Measurements from ENCODE around the gene RASGEF1C. TPM values are rescaled to one million over a fixed set of nuclear protein-coding genes. Genes with fewer than 3 reads are reported as not detected.

RASGEF1C gene
- total and polyA plus RNA-seq, 8 donors = 0.09 to 0.38 TPM; not detected in 6

DNA sequence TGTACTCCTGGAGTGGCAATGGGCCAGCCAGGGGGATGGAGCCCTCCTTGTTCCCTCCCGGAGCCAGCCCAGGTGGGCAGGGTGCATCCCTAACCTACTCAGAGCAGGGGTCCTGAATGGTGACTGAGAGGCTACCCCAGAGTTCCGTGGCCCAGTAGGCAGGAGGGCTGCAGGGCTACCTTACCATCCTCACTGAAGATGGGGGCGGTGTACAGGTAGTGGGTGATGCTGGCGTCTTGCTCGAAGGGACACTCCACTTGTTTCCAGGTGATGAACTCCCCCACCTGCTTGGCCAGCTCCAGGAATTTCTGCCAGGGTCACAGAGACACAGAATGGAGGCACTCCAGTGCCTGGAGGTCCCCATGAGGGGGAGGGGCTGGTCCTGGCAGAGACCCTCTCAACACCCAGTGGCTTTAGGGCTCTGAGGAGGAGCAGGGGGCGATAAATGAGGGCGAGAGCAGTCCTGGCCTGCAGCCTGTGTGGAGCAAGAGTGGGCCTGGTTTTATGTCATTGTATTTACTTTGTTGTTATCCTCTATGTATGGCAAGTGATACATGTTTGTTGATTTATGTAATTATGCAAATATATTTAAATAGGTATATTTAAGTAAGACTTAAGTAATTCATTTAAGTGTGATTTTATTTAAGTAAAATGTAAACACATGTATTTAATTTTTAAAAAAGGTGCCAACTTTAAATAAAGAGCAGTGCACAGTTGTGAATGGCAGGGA, 97.6 kb downstream of the RASGEF1C start:
- intact Hi-C loops (cut with DNase I) = no loop called here
- no peaks in the 10 kb centered on the region for H3K27me3 ChIP-seq
- FAIRE-seq (no peak), ATAC-seq (no peak), DNase-seq (no peak)
- H3K4me1 ChIP-seq = no peaks in the 10 kb centered on the region
- no peak overlapping the region for H3K4me3 ChIP-seq
- TF ChIP-seq, protein P1, sequence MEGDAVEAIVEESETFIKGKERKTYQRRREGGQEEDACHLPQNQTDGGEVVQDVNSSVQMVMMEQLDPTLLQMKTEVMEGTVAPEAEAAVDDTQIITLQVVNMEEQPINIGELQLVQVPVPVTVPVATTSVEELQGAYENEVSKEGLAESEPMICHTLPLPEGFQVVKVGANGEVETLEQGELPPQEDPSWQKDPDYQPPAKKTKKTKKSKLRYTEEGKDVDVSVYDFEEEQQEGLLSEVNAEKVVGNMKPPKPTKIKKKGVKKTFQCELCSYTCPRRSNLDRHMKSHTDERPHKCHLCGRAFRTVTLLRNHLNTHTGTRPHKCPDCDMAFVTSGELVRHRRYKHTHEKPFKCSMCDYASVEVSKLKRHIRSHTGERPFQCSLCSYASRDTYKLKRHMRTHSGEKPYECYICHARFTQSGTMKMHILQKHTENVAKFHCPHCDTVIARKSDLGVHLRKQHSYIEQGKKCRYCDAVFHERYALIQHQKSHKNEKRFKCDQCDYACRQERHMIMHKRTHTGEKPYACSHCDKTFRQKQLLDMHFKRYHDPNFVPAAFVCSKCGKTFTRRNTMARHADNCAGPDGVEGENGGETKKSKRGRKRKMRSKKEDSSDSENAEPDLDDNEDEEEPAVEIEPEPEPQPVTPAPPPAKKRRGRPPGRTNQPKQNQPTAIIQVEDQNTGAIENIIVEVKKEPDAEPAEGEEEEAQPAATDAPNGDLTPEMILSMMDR (IDR thresholded peaks at IDR 0.05) = no peak
- H3K9me3 ChIP-seq = no peaks in the 10 kb centered on the region
- 88 to 89% methylated on average over 7 of the region's 7 CpGs for WGBS, 2 donors
- H3K36me3 ChIP-seq = no peaks in the 10 kb centered on the region
- no peak overlapping the region for H3K27ac ChIP-seq

DNA sequence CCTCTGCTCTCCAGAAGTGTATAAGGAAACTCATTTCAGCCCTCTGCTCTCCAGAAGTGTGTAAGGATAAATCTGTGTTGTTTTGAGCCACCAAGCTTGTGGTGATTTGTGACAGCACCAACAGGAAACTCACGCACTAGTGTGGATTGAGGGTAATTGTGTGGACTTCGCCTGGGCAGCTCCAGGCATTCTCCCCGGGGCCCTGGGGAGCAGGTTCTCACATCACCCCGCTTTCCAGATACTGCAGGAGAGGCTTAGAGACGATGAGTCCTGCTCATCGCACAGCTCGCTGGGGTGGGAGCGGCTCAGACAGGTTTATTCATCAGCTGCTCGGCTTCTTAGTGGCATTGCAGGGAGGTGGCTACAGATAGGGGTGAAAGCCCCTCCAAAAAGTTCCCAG, 99.1 kb downstream of the RASGEF1C start:
- H3K27ac ChIP-seq = no peak overlapping the region
- TF ChIP-seq, protein P1 (IDR thresholded peaks at IDR 0.05) = no peak
- H3K4me1 ChIP-seq = no peaks in the 10 kb centered on the region
- H3K9me3 ChIP-seq = no peaks in the 10 kb centered on the region
- FAIRE-seq (no peak), DNase-seq (no peak), ATAC-seq (no peak)
- no peaks in the 10 kb centered on the region for H3K27me3 ChIP-seq
- no peaks in the 10 kb centered on the region for H3K36me3 ChIP-seq
- H3K4me3 ChIP-seq = no peak overlapping the region
- intact Hi-C loops (cut with DNase I) = no loop called here
- WGBS, 2 donors = 77 to 83% methylated on average over 9 of the region's 9 CpGs

DNA sequence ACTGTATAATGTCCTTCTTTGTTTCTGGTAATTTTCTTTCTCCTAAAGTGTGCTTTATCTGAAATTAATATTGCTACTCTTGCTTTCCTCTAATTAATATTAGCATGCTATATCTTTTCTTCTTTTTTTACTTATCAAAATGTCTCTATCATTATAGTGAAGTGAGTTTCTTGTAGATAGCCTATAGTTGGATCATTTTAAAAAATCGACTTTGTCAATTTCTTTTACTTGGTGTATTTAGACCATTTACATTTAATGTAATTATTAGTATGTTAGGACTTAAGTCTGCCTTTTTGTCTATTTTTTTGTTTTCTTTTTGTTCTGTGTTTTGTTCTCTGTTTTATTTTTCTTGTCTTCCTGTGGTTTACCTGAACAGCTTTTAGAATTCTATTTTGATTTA, 102.0 kb downstream of the RASGEF1C start:
- Histone ChIP-seq H3K4me3 (no peak overlapping the region), H3K36me3 (no peaks in the 10 kb centered on the region), H3K4me1 (no peaks in the 10 kb centered on the region), H3K27me3 (no peaks in the 10 kb centered on the region), H3K27ac (no peak overlapping the region), H3K9me3 (no peaks in the 10 kb centered on the region)
- ATAC-seq = no peak
- intact Hi-C loops (cut with DNase I) = no loop called here
- no peak for FAIRE-seq
- TF ChIP-seq, protein P1 (IDR thresholded peaks at IDR 0.05) = no peak
- no peak for DNase-seq
- 93 to 96% methylated on average over 1 of the region's 1 CpG for WGBS, 2 donors

DNA sequence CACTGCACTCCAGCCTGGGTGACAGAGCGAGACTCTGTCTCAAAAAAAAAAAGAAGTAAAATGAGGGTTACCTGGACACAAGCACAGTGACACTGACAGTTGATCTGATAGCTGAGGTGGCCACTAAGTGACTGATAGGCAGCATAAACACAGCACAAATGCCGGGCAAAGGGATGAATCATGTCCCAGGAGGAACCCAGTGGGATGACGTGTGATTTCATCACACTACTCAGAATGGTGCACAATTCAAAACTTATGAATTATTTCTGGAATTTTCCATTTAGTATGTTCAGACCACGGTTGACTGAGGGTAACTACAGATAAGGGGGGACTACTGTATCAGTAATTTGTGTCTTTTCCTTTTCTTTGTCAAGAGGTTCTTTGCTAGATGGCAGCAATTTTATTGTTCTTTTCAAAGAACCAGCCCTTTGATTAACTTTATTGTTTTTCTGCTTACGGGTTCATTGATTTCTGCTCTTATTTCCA, 103.1 kb downstream of the RASGEF1C start:
- FAIRE-seq (no peak), ATAC-seq (no peak), DNase-seq (no peak)
- no peaks in the 10 kb centered on the region for H3K4me1 ChIP-seq
- no peaks in the 10 kb centered on the region for H3K27me3 ChIP-seq
- no peak overlapping the region for H3K4me3 ChIP-seq
- TF ChIP-seq, protein P1 (IDR thresholded peaks at IDR 0.05) = no peak
- no peaks in the 10 kb centered on the region for H3K9me3 ChIP-seq
- H3K27ac ChIP-seq = no peak overlapping the region
- 74 to 84% methylated on average over 5 of the region's 5 CpGs for WGBS, 2 donors
- H3K36me3 ChIP-seq = no peaks in the 10 kb centered on the region
- intact Hi-C loops (cut with DNase I) = no loop called here

DNA sequence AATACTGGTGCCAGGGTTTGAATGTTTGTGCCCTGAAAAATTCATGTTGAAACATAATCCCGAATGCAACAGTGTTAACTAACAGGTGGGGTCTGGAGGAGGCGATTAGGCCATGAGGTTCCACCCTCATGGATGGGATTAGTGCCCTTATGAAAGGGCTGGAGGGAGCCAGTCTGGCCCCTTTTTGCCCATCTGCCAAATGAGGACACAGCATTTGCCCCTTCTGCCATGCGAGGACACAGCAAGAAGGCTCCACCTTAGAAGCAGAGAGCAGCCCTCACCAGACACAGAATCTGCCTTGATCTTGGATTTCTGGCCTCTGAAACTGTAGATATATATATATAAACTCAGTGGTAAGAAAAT, 104.9 kb downstream of the RASGEF1C start:
- Histone ChIP-seq H3K9me3 (no peaks in the 10 kb centered on the region), H3K4me3 (no peak overlapping the region), H3K27ac (no peak overlapping the region), H3K4me1 (no peaks in the 10 kb centered on the region), H3K27me3 (no peaks in the 10 kb centered on the region), H3K36me3 (no peaks in the 10 kb centered on the region)
- 89 to 90% methylated on average over 3 of the region's 3 CpGs for WGBS, 2 donors
- intact Hi-C loops (cut with DNase I) = no loop called here
- FAIRE-seq = no peak
- no peak for ATAC-seq
- no peak for DNase-seq
- TF ChIP-seq, protein P1 (IDR thresholded peaks at IDR 0.05) = no peak
